Effector memory CD8-positive, alpha-beta T cell (primary cell): Measurements from ENCODE around the gene DCTN5.

ENCODE experiments used
- ATAC-seq: fragments of 150-1000 bp; cut with Tn5 transposase; replicated peaks from 2 replicates; pipeline ENCODE4 v1.10.0; 2021; ENCODE audit warnings: mild to moderate bottlenecking, moderate library complexity
- DNase-seq, 3 experiments: peaks; one replicate each; pipeline ENCODE4 v3.0.0; 2021
- H3K27ac Mint-ChIP-seq, 2 donors: one replicate each; pipeline ENCODE4 v1.8.0; 2022; ENCODE audit warnings: mild to moderate bottlenecking in 2 of 2, mixed read lengths in 2 of 2, moderate library complexity in 2 of 2
- H3K27me3 Mint-ChIP-seq, 2 donors: one replicate each; pipeline ENCODE4 v1.8.0; 2022; ENCODE audit warnings: mixed read lengths in 2 of 2
- H3K36me3 Mint-ChIP-seq: one replicate; pipeline ENCODE4 v1.8.0; 2022; ENCODE audit warnings: mild to moderate bottlenecking, moderate library complexity, mixed read lengths; ENCODE audit not compliant: insufficient read depth
- H3K4me1 Mint-ChIP-seq, 2 donors: one replicate each; pipeline ENCODE4 v1.8.0; 2022; ENCODE audit warnings: low read depth in 2 of 2, mixed read lengths in 2 of 2
- H3K4me3 Mint-ChIP-seq, 2 donors: one replicate each; pipeline ENCODE4 v1.8.0; 2022; ENCODE audit warnings: mild to moderate bottlenecking in 2 of 2, mixed read lengths in 2 of 2, moderate library complexity in 2 of 2
- H3K9me3 Mint-ChIP-seq, 2 donors: one replicate each; pipeline ENCODE4 v1.8.0; 2022; ENCODE audit warnings: mixed read lengths in 2 of 2

DCTN5 gene

DNA sequence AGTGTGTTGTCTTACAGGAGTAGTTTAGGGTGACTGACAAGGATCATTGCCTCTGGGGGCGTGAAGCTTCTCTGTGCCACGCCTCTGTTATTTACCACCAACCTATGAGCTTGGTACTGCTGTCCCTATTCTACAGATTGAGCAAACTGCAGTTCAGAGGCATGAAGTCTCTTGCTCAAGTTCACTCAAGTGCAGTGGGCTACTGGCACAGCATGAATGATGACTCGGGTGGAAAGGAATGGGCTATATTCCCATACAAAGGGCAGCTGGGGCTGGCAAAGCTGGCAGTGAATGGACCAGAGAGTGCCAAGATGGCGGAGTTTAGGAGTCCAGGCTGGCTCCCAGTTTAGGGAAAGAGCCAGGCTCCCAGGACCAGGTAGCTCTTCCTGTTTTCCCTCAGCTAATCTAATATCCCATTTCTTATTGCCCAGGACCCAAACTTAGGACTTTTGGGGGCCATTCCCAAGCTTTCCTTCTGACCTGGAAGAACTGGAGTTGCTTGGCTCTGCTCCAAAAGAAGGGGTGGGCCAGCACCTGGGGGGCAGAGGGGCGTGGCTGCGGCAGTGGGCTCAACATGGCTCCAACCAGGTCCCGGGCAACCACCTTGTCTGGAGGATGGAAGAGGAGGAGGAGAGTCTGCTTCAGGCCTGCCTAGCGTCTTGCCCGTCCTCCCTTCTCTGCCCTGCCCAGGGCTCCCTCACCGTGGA, 50.4 kb downstream of the DCTN5 start:
- H3K27ac Mint-ChIP-seq = no peak overlapping the region
- no peak overlapping the region for H3K4me3 Mint-ChIP-seq
- DNase-seq = no peak
- no peaks in the 10 kb centered on the region for H3K4me1 Mint-ChIP-seq
- H3K9me3 Mint-ChIP-seq = no peaks in the 10 kb centered on the region
- peaks cover 7% of the 10 kb centered on the region for H3K36me3 Mint-ChIP-seq
- ATAC-seq = no peak
- no peaks in the 10 kb centered on the region for H3K27me3 Mint-ChIP-seq

DNA sequence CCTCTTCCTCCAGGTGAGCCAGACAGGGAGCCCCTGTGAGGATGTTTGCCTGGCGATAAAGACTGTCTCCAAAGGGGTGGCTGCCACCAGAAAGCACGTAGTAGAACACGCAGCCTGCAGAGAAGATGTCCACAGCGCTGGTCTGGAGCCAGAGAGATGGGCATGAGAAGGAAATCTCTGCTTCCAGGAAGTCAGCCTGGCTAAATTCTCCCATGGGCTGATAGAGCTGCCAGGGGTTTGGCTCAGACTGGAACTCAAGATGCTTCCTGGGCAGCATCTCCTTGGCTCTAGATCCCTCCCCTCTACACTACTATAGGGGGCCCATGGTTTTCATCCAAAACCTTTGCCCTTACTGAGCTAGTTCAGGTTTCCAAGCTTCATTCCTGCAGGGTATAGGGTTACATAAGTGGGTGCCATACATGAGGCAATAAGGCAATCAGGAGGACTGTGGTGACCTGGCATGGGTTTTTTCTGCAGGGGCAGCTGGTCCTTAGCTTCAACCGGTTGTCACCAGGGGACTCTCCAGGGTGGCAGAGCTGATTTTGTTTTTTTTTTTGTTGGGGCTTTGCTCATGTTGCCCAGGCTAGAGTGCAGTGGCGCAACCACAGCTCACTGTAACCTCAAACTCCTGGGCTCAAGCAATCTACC, 51.0 kb downstream of the DCTN5 start:
- Mint-ChIP-seq H3K36me3 (peaks cover 6% of the 10 kb centered on the region), H3K9me3 (no peaks in the 10 kb centered on the region), H3K4me3 (no peak overlapping the region), H3K4me1 (no peaks in the 10 kb centered on the region), H3K27ac (no peak overlapping the region), H3K27me3 (no peaks in the 10 kb centered on the region)
- DNase-seq (no peak), ATAC-seq (no peak)

GRCh38 chr16:23694265-23694643, 53.0 kb downstream of the DCTN5 start:
- H3K27ac Mint-ChIP-seq = no peak overlapping the region
- peaks cover 8 to 11% of the 10 kb centered on the region in 2 donors for H3K4me1 Mint-ChIP-seq

DNA sequence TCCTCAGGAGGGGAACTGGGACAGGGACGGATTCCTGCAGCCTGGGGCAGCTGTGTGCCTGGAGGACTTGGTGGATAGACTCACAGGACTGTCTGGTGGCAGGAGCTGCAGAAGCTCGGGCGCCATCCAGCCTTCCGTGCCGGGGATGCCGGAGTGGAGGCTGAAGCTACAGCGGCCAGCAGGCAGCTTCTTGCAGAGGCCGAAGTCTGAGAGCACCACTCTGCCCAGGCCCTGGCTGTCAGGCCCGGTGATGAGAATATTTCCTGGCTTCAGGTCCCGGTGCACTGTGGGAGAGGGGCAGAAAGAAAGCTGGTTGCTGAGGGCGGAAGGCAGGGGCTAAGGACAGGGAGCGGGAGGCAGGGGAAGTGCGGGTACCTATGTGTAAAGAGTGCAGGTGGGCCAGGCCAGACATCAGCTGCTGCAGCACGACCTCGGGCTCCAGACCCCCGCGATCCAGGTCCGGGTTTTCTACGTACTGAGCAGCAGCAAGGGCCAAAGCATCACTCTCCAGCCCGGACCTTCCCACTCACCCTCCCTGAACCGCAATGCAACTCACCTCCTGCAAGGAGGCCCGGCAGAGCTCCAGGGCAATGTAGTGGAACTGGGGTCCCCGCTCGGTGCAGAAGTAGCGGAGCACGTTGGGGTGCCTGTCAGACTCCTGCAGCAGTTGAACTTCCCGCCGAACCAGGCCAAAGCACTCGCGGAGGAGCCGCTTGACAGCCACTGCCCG, 53.5 kb downstream of the DCTN5 start:
- no peak for ATAC-seq
- H3K4me3 Mint-ChIP-seq = no peak overlapping the region

More at GRCh38 chr16:23694265-23694643, 53.0 kb downstream of the DCTN5 start:
- no peaks in the 10 kb centered on the region for H3K27me3 Mint-ChIP-seq
- H3K4me3 Mint-ChIP-seq = no peak overlapping the region
- no peak for ATAC-seq
- no peak for DNase-seq
- H3K36me3 Mint-ChIP-seq = peaks cover 3% of the 10 kb centered on the region
- H3K9me3 Mint-ChIP-seq = no peaks in the 10 kb centered on the region

GRCh38 chr16:23695756-23696155, 54.5 kb downstream of the DCTN5 start:
- Mint-ChIP-seq H3K36me3 (no peaks in the 10 kb centered on the region), H3K4me1 (peaks cover 11 to 15% of the 10 kb centered on the region in 2 donors), H3K4me3 (no peak overlapping the region), H3K27me3 (no peaks in the 10 kb centered on the region), H3K27ac (no peak overlapping the region), H3K9me3 (no peaks in the 10 kb centered on the region)
- ATAC-seq = no peak
- DNase-seq = no peak

More for the DNA sequence above, 53.5 kb downstream of the DCTN5 start:
- no peaks in the 10 kb centered on the region for H3K9me3 Mint-ChIP-seq
- H3K4me1 Mint-ChIP-seq = peaks cover 11 to 15% of the 10 kb centered on the region in 2 donors
- H3K36me3 Mint-ChIP-seq = peaks cover 3% of the 10 kb centered on the region
- H3K27ac Mint-ChIP-seq = no peak overlapping the region
- DNase-seq = no peak
- no peaks in the 10 kb centered on the region for H3K27me3 Mint-ChIP-seq

DNA sequence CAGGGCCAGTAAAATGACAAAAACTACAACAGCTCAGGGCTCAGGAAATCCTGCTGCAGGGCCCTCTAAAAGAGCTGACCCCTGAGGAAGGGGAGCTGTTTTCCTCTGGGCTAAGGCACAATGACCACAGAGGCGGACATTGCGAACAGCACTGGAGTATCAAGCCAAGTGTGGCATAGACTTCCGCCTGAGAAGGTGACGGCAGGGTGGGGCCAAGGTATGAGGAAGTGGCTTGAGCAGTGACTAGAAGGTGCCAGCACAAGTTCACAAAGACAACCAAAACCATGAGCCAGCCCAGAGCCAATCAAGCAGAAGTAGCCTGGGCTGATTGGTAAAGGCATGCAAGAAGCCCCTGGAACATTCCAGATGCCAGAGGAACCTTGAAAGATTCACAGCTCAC, 57.8 kb downstream of the DCTN5 start:
- Mint-ChIP-seq H3K4me3 (peak overlapping the region; percentile 33 to 58), H3K36me3 (no peaks in the 10 kb centered on the region), H3K27ac (peak overlapping the region; percentile 69 to 82), H3K9me3 (peaks cover 3 to 6% of the 10 kb centered on the region in 2 donors), H3K27me3 (peaks cover 0 to 7% of the 10 kb centered on the region in 2 donors), H3K4me1 (peaks cover 11 to 15% of the 10 kb centered on the region in 2 donors)
- DNase-seq (peak in 1 of 3 experiments; percentile 14), ATAC-seq (peak; percentile 70)

DNA sequence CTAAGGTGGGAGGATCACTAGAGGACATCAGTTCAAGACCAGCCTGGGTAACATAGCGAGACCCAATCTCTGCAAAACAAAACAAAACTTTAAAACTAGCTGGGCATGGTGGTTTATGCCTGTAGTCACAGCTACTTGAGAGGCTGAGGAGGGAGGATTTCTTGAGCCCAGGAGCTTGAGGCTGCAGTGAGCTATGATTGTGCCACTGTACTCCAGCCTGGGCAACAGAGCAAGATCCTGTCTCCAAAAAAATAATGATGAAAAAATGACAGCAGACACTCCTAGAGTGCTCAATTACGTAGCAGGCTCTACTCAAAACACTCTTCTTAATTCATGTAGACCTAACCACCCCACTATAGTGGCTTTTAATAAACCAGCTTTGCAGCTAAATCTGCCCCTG, 58.8 kb downstream of the DCTN5 start:
- DNase-seq (no peak), ATAC-seq (no peak)
- no peaks in the 10 kb centered on the region for H3K36me3 Mint-ChIP-seq
- peaks cover 8 to 16% of the 10 kb centered on the region in 2 donors for H3K27me3 Mint-ChIP-seq
- H3K9me3 Mint-ChIP-seq = peaks cover 3 to 6% of the 10 kb centered on the region in 2 donors
- H3K27ac Mint-ChIP-seq = no peak overlapping the region
- H3K4me3 Mint-ChIP-seq = no peak overlapping the region
- H3K4me1 Mint-ChIP-seq = peaks cover 11 to 15% of the 10 kb centered on the region in 2 donors

DNA sequence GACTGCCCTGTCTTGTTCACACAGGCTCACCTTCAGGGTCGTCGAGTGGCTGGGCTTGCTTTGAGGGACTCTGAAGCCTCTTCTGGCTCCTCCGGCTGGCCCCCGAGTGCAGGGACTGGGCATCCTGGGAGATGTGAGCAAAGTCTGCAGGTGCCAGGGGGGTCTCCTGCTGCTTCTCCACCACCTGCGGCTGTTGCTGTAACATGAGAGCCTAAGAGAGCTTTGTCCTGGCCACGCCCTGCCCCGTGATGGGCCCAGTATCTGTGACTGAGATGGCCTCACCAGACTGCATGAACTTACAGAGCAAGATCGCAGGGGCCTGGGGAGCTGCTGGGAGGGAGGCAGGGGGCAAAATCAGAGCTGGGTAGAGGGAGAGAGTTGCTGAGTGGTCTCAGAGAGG, 59.2 kb downstream of the DCTN5 start:
- Mint-ChIP-seq H3K27me3 (peaks cover 11 to 20% of the 10 kb centered on the region in 2 donors), H3K36me3 (no peaks in the 10 kb centered on the region), H3K4me3 (no peak overlapping the region), H3K27ac (no peak overlapping the region), H3K9me3 (peaks cover 3 to 6% of the 10 kb centered on the region in 2 donors), H3K4me1 (peaks cover 11 to 15% of the 10 kb centered on the region in 2 donors)
- ATAC-seq = no peak
- DNase-seq = no peak

DNA sequence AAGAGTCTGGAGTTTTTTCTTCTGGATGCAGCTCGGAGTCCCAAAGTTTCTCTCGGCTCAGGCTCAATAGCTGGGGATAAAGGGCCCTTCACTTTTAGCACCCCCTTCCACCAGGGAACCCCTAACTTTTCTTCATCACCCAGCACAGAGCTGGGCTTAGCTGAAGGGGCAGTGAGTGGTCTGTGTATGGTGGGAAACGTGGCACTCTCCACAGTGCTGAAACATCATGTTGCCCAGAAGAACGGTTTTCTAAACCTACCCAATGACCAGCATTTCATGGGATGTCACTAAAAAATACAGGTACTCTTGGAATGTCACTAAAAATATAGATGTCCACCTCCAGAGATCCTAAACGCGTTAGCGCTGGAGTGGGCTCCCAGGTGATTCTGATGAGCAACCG, 59.8 kb downstream of the DCTN5 start:
- Mint-ChIP-seq H3K4me1 (peaks cover 11 to 15% of the 10 kb centered on the region in 2 donors), H3K9me3 (peaks cover 3 to 6% of the 10 kb centered on the region in 2 donors), H3K27me3 (peaks cover 16 to 26% of the 10 kb centered on the region in 2 donors), H3K27ac (no peak overlapping the region), H3K4me3 (no peak overlapping the region), H3K36me3 (no peaks in the 10 kb centered on the region)
- DNase-seq (no peak), ATAC-seq (no peak)

- peaks cover 18 to 35% of the 10 kb centered on the region in 2 donors for H3K27me3 Mint-ChIP-seq
- ATAC-seq = no peak
- peaks cover 3 to 6% of the 10 kb centered on the region in 2 donors for H3K9me3 Mint-ChIP-seq
- no peak overlapping the region for H3K27ac Mint-ChIP-seq
- no peak for DNase-seq
- no peaks in the 10 kb centered on the region for H3K36me3 Mint-ChIP-seq
- peaks cover 11 to 15% of the 10 kb centered on the region in 2 donors for H3K4me1 Mint-ChIP-seq
- H3K4me3 Mint-ChIP-seq = no peak overlapping the region
These were observed 61.7 kb downstream of the DCTN5 start for GRCh38 chr16:23702951-23703350.

- Mint-ChIP-seq H3K27me3 (peaks cover 19 to 37% of the 10 kb centered on the region in 2 donors), H3K9me3 (peaks cover 3 to 6% of the 10 kb centered on the region in 2 donors), H3K27ac (no peak overlapping the region), H3K4me1 (no peaks in the 10 kb centered on the region), H3K36me3 (no peaks in the 10 kb centered on the region), H3K4me3 (no peak overlapping the region)
- ATAC-seq (no peak), DNase-seq (no peak)
These were observed 63.7 kb downstream of the DCTN5 start for GRCh38 chr16:23704772-23705516.

DNA sequence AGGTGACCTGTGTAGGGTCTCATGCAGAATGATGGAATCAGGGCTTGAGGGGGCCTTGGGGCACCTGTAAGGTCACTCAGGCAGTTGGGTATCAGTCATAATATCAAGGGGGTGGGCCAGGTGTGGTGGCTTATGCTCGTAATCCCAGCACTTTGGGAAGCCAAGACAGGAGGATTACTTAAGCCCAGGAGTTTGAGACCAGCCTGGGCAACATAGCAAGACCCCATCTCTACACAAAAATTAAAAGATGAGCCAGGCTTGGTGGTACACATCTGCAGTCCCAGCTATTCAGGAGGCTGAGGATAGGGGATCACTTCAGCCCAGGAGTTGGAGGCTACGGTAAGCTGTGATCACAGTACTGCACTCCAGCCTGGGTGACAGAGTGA, 64.2 kb downstream of the DCTN5 start:
- Mint-ChIP-seq H3K27ac (no peak overlapping the region), H3K4me3 (no peak overlapping the region), H3K9me3 (peaks cover 4 to 6% of the 10 kb centered on the region in 2 donors), H3K4me1 (no peaks in the 10 kb centered on the region), H3K36me3 (no peaks in the 10 kb centered on the region), H3K27me3 (peaks cover 24 to 43% of the 10 kb centered on the region in 2 donors)
- ATAC-seq = no peak
- no peak for DNase-seq

- H3K27ac Mint-ChIP-seq = no peak overlapping the region
- H3K4me1 Mint-ChIP-seq = no peaks in the 10 kb centered on the region
- peaks cover 4 to 6% of the 10 kb centered on the region in 2 donors for H3K9me3 Mint-ChIP-seq
- no peaks in the 10 kb centered on the region for H3K36me3 Mint-ChIP-seq
- no peak overlapping the region for H3K4me3 Mint-ChIP-seq
- H3K27me3 Mint-ChIP-seq = peaks cover 32 to 52% of the 10 kb centered on the region in 2 donors
- ATAC-seq = no peak
- no peak for DNase-seq
These were observed 65.2 kb downstream of the DCTN5 start for GRCh38 chr16:23706439-23706838.
